CD4-positive, alpha-beta T cell (primary cell): ENCODE measurements around the gene SLC5A5. TPM values are rescaled to one million over a fixed set of nuclear protein-coding genes. Genes with fewer than 3 reads are reported as not detected.

ENCODE experiments used
- ATAC-seq: fragments of 200-7000 bp; cut with Tn5 transposase; one replicate; pipeline ENCODE4 v1.10.0; 2022; ENCODE audit warnings: mild to moderate bottlenecking; ENCODE audit not compliant: poor library complexity
- CTCF ChIA-PET: fragments of 350-600 bp; sonication (Branson Sonifier 250); formaldehyde crosslinking; loops from one replicate; lab custom pipeline; 2021; ENCODE audit warnings: antibody characterized with exemption, inconsistent platforms; lab: Charles Lee
- POLR2A ChIA-PET: fragments of 350-600 bp; sonication (Branson Sonifier 250); formaldehyde crosslinking; loops from one replicate; lab custom pipeline; 2021; ENCODE audit warnings: antibody characterized with exemption, inconsistent platforms; lab: Charles Lee
- DNase-seq, 14 experiments: peaks; one replicate each; pipeline ENCODE4 v3.0.0-alpha.2; 2013 to 2020; ENCODE audit warnings: mixed read lengths in 2 of 14
- H3K27ac ChIP-seq, 2 donors: one replicate each; pipeline versions ENCODE4 v1.5.1 to v1.7.0; 2013; ENCODE audit warnings: low read length in 2 of 2, low read depth in 1 of 2, mild to moderate bottlenecking in 1 of 2
- H3K27me3 ChIP-seq, 2 experiments: 1 replicate in 1 of 2; 2 replicates in 1 of 2; pipeline versions ENCODE4 v1.6.1 to v1.7.0; 2013; ENCODE audit warnings: low read length in 2 of 2, control low read depth in 1 of 2, mild to moderate bottlenecking in 1 of 2, moderate library complexity in 1 of 2; ENCODE audit not compliant: insufficient read depth in 2 of 2, control insufficient read depth in 1 of 2
- H3K36me3 ChIP-seq: one replicate; pipeline ENCODE4 v1.6.1; 2013; ENCODE audit warnings: low read length, control low read depth; ENCODE audit not compliant: insufficient read depth
- H3K4me1 ChIP-seq: one replicate; pipeline ENCODE4 v1.6.1; 2013; ENCODE audit warnings: low read length, control low read depth; ENCODE audit not compliant: insufficient read depth
- H3K4me3 ChIP-seq: one replicate; pipeline ENCODE4 v1.5.1; 2013; ENCODE audit warnings: mild to moderate bottlenecking, low read length, moderate library complexity
- H3K9me3 ChIP-seq, 2 experiments: 1 replicate in 1 of 2; 2 replicates in 1 of 2; pipeline versions ENCODE4 v1.6.1 to v1.7.0; 2013; ENCODE audit warnings: low read length in 2 of 2, mild to moderate bottlenecking in 2 of 2, control low read depth in 1 of 2, moderate library complexity in 1 of 2; ENCODE audit not compliant: control insufficient read depth in 1 of 2, insufficient read depth in 1 of 2
- H3K27ac Mint-ChIP-seq: one replicate; pipeline ENCODE4 v1.8.0; 2020; ENCODE audit warnings: mixed read lengths
- H3K27me3 Mint-ChIP-seq: one replicate; pipeline ENCODE4 v1.8.0; 2021; ENCODE audit warnings: mixed read lengths
- H3K36me3 Mint-ChIP-seq: one replicate; pipeline ENCODE4 v1.8.0; 2021; ENCODE audit warnings: low read depth, mixed read lengths
- H3K4me1 Mint-ChIP-seq: one replicate; pipeline ENCODE4 v1.8.0; 2021; ENCODE audit warnings: low read depth, mixed read lengths
- H3K4me3 Mint-ChIP-seq: one replicate; pipeline ENCODE4 v1.8.0; 2020; ENCODE audit warnings: mild to moderate bottlenecking, mixed read lengths
- H3K9me3 Mint-ChIP-seq: one replicate; pipeline ENCODE4 v1.8.0; 2020; ENCODE audit warnings: mixed read lengths
- CTCF ChIP-seq: fragments of 200-600 bp; IDR thresholded peaks from one replicate; pipeline ENCODE4 v1.8.0; 2022; ENCODE audit warnings: antibody characterized with exemption, mild to moderate bottlenecking
- intact Hi-C, 2 experiments: fragments of 100-400 bp; cut with DNase I in 1 of 2; cut with micrococcal nuclease in 1 of 2; formaldehyde crosslinking; loops; one replicate each; pipeline versions ENCODE4 v1.15.1 to v1.9.0; 2023 to 2025; cut with DNase I, micrococcal nuclease
- total RNA-seq, 174 experiments: library from RNA in 2 of 174; stranded (reverse) in 2 of 174; gene quantifications; one replicate each; pipeline ENCODE4 v1.2.3 and lab custom pipeline; 2021 to 2026

The SLC5A5 gene
- total RNA-seq, 2 experiments from 2014 or later, result 1.6 TPM

DNA sequence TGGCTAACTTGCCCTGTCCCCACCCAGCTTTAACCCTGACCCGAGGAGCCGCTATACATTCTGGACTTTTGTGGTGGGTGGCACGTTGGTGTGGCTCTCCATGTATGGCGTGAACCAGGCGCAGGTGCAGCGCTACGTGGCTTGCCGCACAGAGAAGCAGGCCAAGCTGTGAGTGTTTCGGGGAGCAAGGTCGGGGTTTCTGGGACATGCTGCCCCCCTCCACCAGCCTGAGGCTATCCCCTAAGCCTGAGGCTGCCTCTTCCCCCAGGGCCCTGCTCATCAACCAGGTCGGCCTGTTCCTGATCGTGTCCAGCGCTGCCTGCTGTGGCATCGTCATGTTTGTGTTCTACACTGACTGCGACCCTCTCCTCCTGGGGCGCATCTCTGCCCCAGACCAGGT lies 6.0 kb downstream of the SLC5A5 start:
- ChIA-PET CTCF (no interaction called here), POLR2A (no interaction called here)
- H3K36me3 ChIP-seq, result no peaks in the 10 kb centered on the region
- Mint-ChIP-seq H3K9me3 (no peaks in the 10 kb centered on the region), H3K27ac (no peak overlapping the region), H3K36me3 (no peaks in the 10 kb centered on the region), H3K4me3 (no peak overlapping the region), H3K27me3 (no peaks in the 10 kb centered on the region), H3K4me1 (peaks cover 14% of the 10 kb centered on the region)
- no peak for ATAC-seq
- H3K4me1 ChIP-seq, result peaks cover 17% of the 10 kb centered on the region
- DNase-seq, result no peak
- intact Hi-C loops, result no loop called here
- TF ChIP-seq CTCF, result no peak
- H3K4me3 ChIP-seq, result no peak overlapping the region
- no peak overlapping the region for H3K27ac ChIP-seq
- no peaks in the 10 kb centered on the region for H3K9me3 ChIP-seq
- no peaks in the 10 kb centered on the region for H3K27me3 ChIP-seq

DNA sequence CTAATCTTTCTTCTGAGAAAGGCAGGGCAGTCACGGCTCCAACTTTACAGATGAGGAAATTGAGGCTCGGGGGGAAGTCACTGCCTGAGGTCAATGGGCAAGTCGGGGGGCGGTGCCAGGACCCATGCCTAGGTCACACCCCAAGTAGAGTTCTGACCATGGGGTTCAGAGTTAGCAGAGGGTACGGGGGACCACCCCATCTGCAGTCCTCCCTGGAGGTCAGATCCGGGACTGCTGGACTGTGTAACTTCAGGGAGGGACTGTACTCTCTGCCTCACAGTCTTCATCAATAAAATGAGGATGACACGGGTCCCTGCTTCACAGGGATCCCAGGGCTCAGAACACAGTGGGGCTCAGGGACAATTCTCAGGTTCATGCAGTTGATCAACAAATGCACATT lies 7.7 kb downstream of the SLC5A5 start:
- Mint-ChIP-seq H3K27ac (no peak overlapping the region), H3K4me1 (peaks cover 3% of the 10 kb centered on the region), H3K36me3 (no peaks in the 10 kb centered on the region), H3K27me3 (no peaks in the 10 kb centered on the region), H3K4me3 (no peak overlapping the region), H3K9me3 (no peaks in the 10 kb centered on the region)
- Histone ChIP-seq H3K4me1 (no peaks in the 10 kb centered on the region), H3K4me3 (no peak overlapping the region), H3K27me3 (no peaks in the 10 kb centered on the region), H3K9me3 (no peaks in the 10 kb centered on the region), H3K27ac (no peak overlapping the region), H3K36me3 (no peaks in the 10 kb centered on the region)
- ATAC-seq (no peak), DNase-seq (no peak)
- ChIA-PET CTCF (no interaction called here), POLR2A (no interaction called here)
- intact Hi-C loops, result no loop called here
- no peak for TF ChIP-seq CTCF

DNA sequence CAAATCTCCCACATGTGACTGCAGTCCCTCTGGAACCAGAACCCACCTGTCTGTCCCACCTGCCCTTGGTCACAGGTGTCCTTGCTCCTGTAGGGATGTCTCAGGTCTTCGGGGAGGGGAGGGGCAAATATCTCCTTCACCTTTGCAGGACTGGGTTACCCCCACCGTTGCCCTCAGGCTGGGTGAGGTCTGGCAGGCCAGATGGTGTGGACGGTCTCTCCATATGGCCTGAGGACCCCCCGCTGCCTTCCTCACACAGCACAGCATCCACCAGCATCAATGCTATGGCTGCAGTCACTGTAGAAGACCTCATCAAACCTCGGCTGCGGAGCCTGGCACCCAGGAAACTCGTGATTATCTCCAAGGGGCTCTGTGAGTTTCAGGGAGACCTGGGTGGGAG lies 10.0 kb downstream of the SLC5A5 start:
- intact Hi-C loops, result loop anchor here in 1 of 2 experiments (10.0 kb wide), 1 partner anchor 353 kb away; no protein-coding TSS in a partner anchor
- no peaks in the 10 kb centered on the region for H3K27me3 ChIP-seq
- POLR2A ChIA-PET, result no interaction called here
- H3K4me1 ChIP-seq, result no peaks in the 10 kb centered on the region
- no peaks in the 10 kb centered on the region for H3K9me3 ChIP-seq
- Mint-ChIP-seq H3K27me3 (no peaks in the 10 kb centered on the region), H3K36me3 (no peaks in the 10 kb centered on the region), H3K4me3 (no peak overlapping the region), H3K27ac (no peak overlapping the region), H3K4me1 (no peaks in the 10 kb centered on the region), H3K9me3 (no peaks in the 10 kb centered on the region)
- no peak for TF ChIP-seq CTCF
- CTCF ChIA-PET, result no interaction called here
- no peak for ATAC-seq
- H3K27ac ChIP-seq, result no peak overlapping the region
- H3K36me3 ChIP-seq, result no peaks in the 10 kb centered on the region
- DNase-seq, result no peak
- H3K4me3 ChIP-seq, result no peak overlapping the region
